OCI-LY1 (cell line): ENCODE measurements around the gene CD79B.
"Not testable (repeated sequence)": the region's sequence is repeated elsewhere in the genome, so short reads cannot be mapped to it uniquely, and the experiment has no call there.

Source experiments
- EZH2 ChIP-seq: fragments of 200-600 bp; sonication (generic), shearing (Covaris generic); IDR thresholded peaks from 2 replicates; pipeline ENCODE4 v1.8.0; 2017; ENCODE audit warnings: borderline replicate concordance, mixed run types, mild to moderate bottlenecking, antibody characterized with exemption, low read length, moderate library complexity, mixed read lengths
- TF ChIP-seq, protein P1 (sequence below): fragments of 200-600 bp; sonication (generic), shearing (Covaris generic); IDR thresholded peaks from 2 replicates; pipeline ENCODE4 v1.5.1; 2017; ENCODE audit warnings: mild to moderate bottlenecking, antibody characterized with exemption, low read length, moderate library complexity, mixed read lengths

DNA sequence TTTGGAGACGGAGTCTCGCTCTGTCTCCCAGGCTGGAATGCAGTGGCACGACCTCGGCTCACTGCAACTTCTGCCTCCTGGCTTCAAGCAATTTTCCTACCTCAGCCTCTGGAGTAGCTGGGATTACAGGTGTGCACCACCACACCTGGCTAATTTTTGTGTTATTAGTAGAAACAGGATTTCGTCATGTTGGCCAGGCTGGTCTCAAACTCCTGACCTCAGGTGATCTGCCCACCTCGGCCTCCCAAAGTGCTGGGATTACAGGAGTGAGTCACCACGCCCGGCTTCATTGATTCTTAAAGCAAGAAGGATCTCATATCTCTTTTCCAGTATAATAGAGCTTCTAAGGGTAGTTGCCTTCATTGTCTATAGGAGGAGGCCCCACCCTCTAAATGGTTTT lies 27.3 kb downstream of the CD79B start:
- not testable (repeated sequence) for TF ChIP-seq EZH2
- TF ChIP-seq, protein P1, sequence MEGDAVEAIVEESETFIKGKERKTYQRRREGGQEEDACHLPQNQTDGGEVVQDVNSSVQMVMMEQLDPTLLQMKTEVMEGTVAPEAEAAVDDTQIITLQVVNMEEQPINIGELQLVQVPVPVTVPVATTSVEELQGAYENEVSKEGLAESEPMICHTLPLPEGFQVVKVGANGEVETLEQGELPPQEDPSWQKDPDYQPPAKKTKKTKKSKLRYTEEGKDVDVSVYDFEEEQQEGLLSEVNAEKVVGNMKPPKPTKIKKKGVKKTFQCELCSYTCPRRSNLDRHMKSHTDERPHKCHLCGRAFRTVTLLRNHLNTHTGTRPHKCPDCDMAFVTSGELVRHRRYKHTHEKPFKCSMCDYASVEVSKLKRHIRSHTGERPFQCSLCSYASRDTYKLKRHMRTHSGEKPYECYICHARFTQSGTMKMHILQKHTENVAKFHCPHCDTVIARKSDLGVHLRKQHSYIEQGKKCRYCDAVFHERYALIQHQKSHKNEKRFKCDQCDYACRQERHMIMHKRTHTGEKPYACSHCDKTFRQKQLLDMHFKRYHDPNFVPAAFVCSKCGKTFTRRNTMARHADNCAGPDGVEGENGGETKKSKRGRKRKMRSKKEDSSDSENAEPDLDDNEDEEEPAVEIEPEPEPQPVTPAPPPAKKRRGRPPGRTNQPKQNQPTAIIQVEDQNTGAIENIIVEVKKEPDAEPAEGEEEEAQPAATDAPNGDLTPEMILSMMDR, result not testable (repeated sequence)
